CD4-positive, alpha-beta T cell treated with Interferon alpha-2 for 1 hour (primary cell): ENCODE results near the gene PPP6R2.

Source experiments
- DNase-seq, 2 donors: peaks; one replicate each; pipeline ENCODE4 v3.0.0-alpha.2; 2020 to 2022

PPP6R2 gene

GRCh38 chr22:50489363-50490243 lies 146.5 kb downstream of the PPP6R2 start:
- no peak for DNase-seq

GRCh38 chr22:50490531-50491308 lies 147.6 kb downstream of the PPP6R2 start:
- no peak for DNase-seq
